Measurements from ENCODE around the gene DDI2.

- TF ChIP-seq ARNT (IDR thresholded peaks at IDR 0.05) (no peak), POLR2A (conservative IDR thresholded peaks at IDR 0.05) (no peak), HNRNPH1 (optimal IDR thresholded peaks at IDR 0.05; ENCODE audit: low read depth, low read length) (no peak), CTCF (IDR thresholded peaks at IDR 0.05 in 2 of 3, conservative IDR thresholded peaks at IDR 0.05 in 1 of 3; ENCODE audit: insufficient read depth in 2 of 3, low read depth in 1 of 3, low read length in 3 of 3) (no peak), BHLHE40 (IDR thresholded peaks at IDR 0.05; ENCODE audit: low read length) (no peak), ATF7 (IDR thresholded peaks at IDR 0.05) (no peak), CEBPB (tag; IDR thresholded peaks at IDR 0.05) (no peak), TGIF2 (CRISPR knock-in tag; IDR thresholded peaks at IDR 0.05) (no peak), JUND (IDR thresholded peaks at IDR 0.05; ENCODE audit: borderline replicate concordance, low read depth, low read length) (no peak), JUND (tag; IDR thresholded peaks at IDR 0.05; ENCODE audit: borderline replicate concordance, low read depth, low read length) (no peak), ZBTB17 (CRISPR knock-in tag; IDR thresholded peaks at IDR 0.05) (no peak)
Observed at GRCh38 chr1:15595809-15596617, 21.2 kb upstream of the DDI2 start.
